HepG2 (cell line): Measurements from ENCODE around the gene ALDH2. TPM values are rescaled to one million over a fixed set of nuclear protein-coding genes. Genes with fewer than 3 reads are reported as not detected.

Experiments
- ATAC-seq: fragments of 200-7000 bp; cut with Tn5 transposase; 3 replicates; pipeline ENCODE4 v1.9.1; 2020; ENCODE audit warnings: mild to moderate bottlenecking, moderate library complexity
- BruUV-seq: library from RNA; stranded (reverse); fragments of 400-500 nt; replicated peaks from 2 replicates; lab custom pipeline; 2021; lab: Mats Ljungman, UMichigan
- CTCF ChIA-PET: fragments of 300-600 bp; formaldehyde crosslinking; extraction: SDS; loops from one replicate; lab custom pipeline; 2021; ENCODE audit warnings: low total read pairs, inconsistent platforms, low intra/inter-chr PET ratio; lab: Yijun Ruan, JAX
- POLR2A ChIA-PET: fragments of 350-600 bp; sonication (Branson Sonifier 250); formaldehyde crosslinking; loops from one replicate; lab custom pipeline; 2020; ENCODE audit warnings: antibody characterized with exemption, inconsistent platforms; lab: Yijun Ruan, JAX
- DNase-seq: peaks from one replicate; pipeline ENCODE4 v3.0.0-alpha.2; 2015; ENCODE audit warnings: low spot score
- FAIRE-seq: peaks from 3 replicates; lab custom pipeline; 2011; peaks lifted over from hg19 to GRCh38; lab: Jason Lieb, UNC
- H2AFZ ChIP-seq: one replicate; pipeline ENCODE4 v1.6.1; 2011; ENCODE audit warnings: low read length, inconsistent platforms
- H3K27ac ChIP-seq: fragments of 300-600 bp; 3 replicates; pipeline ENCODE4 v1.8.0; 2011; ENCODE audit warnings: mixed run types, mild to moderate bottlenecking, mixed read lengths, low read length, inconsistent platforms; ENCODE audit not compliant: insufficient read depth; ENCODE audit errors: extremely low read length
- H3K27me3 ChIP-seq, 2 experiments: fragments of 200-600 bp in 1 of 2; 2 replicates in 1 of 2; 3 replicates in 1 of 2; pipeline versions ENCODE4 v1.6.0 to v1.8.0; 2011; ENCODE audit warnings: low read length in 2 of 2, mild to moderate bottlenecking in 2 of 2, moderate library complexity in 2 of 2, inconsistent platforms in 1 of 2; ENCODE audit not compliant: insufficient read depth in 2 of 2, control insufficient read depth in 1 of 2
- H3K36me3 ChIP-seq, 2 experiments: fragments of 200-600 bp in 1 of 2; replicated peaks in 1 of 2; 2 replicates in 1 of 2; 3 replicates in 1 of 2; pipeline versions ENCODE4 v1.5.1 to v1.8.0; 2011; ENCODE audit warnings: low read length in 2 of 2, inconsistent platforms in 1 of 2; ENCODE audit not compliant: insufficient read depth in 2 of 2, control insufficient read depth in 1 of 2
- H3K4me1 ChIP-seq: 2 replicates; pipeline ENCODE4 v1.5.1; 2012; ENCODE audit warnings: low read length, inconsistent platforms; ENCODE audit not compliant: insufficient read depth
- H3K4me2 ChIP-seq: 2 replicates; pipeline ENCODE4 v1.6.0; 2011; ENCODE audit warnings: low read depth, low read length, inconsistent platforms
- H3K4me3 ChIP-seq, 3 experiments: fragments of 200-600 bp in 1 of 3; sonication (generic), shearing (Covaris generic) in 1 of 3; replicated peaks in 1 of 3; 2 replicates each; pipeline ENCODE4 v1.5.1; 2011 to 2016; ENCODE audit warnings: low read length in 3 of 3, inconsistent platforms in 2 of 3, low read depth in 2 of 3, mild to moderate bottlenecking in 2 of 3, control low read depth in 1 of 3, mixed read lengths in 1 of 3; ENCODE audit not compliant: insufficient read depth in 1 of 3
- H3K79me2 ChIP-seq: one replicate; pipeline ENCODE4 v1.6.1; 2011; ENCODE audit warnings: low read length, inconsistent platforms; ENCODE audit not compliant: insufficient read depth
- H3K9ac ChIP-seq: 2 replicates; pipeline ENCODE4 v1.6.0; 2011; ENCODE audit warnings: mild to moderate bottlenecking, low read depth, low read length, inconsistent platforms; ENCODE audit not compliant: insufficient read depth
- H3K9me3 ChIP-seq: 2 replicates; pipeline ENCODE4 v1.5.1; 2012; ENCODE audit warnings: mild to moderate bottlenecking, low read length
- H4K20me1 ChIP-seq: 2 replicates; pipeline ENCODE4 v1.6.0; 2011; ENCODE audit warnings: inconsistent platforms, mild to moderate bottlenecking, low read length, moderate library complexity; ENCODE audit not compliant: insufficient read depth
- FOXK1 ChIP-seq: sonication (generic); formaldehyde crosslinking; IDR thresholded peaks from 2 replicates; pipeline ENCODE4 v1.4.0; 2020; ENCODE audit warnings: low read depth, missing genetic modification reagents, borderline replicate concordance
- FOXP1 ChIP-seq, 2 experiments: fragments of 450-650 bp in 1 of 2; IDR thresholded peaks; 2 replicates each; pipeline ENCODE4 v1.6.1; 2017 to 2018; ENCODE audit warnings: antibody characterized with exemption in 1 of 2
- GPN1 ChIP-seq: sonication (generic); formaldehyde crosslinking; IDR thresholded peaks from 2 replicates; pipeline ENCODE4 v1.5.1; 2020; ENCODE audit warnings: missing genetic modification reagents, borderline replicate concordance
- NR2C2 ChIP-seq: sonication (generic); formaldehyde crosslinking; IDR thresholded peaks from 2 replicates; pipeline ENCODE4 v1.4.0; 2020; ENCODE audit warnings: missing genetic modification reagents, mild to moderate bottlenecking, moderate library complexity, borderline replicate concordance
- SNAPC2 ChIP-seq: sonication (generic); formaldehyde crosslinking; IDR thresholded peaks from 2 replicates; pipeline ENCODE4 v1.8.1; 2022; ENCODE audit warnings: mild to moderate bottlenecking, missing genetic modification reagents
- XBP1 ChIP-seq: sonication (generic); formaldehyde crosslinking; IDR thresholded peaks from 2 replicates; pipeline ENCODE4 v1.5.0; 2020; ENCODE audit warnings: missing genetic modification reagents
- WGBS: methylation state at CpG from one replicate; pipeline ENCODE4 v1.1.6; 2017; ENCODE audit warnings: low lambda C conversion rate; 5-methylcytosine and 5-hydroxymethylcytosine counted together
- in situ Hi-C: cut with HindIII; loops from 2 replicates; pipeline ENCODE4 v1.10.0; 2017; ENCODE audit warnings: low pct_unique_long_range_greater_than_20kb; ENCODE audit not compliant: extremely low pct_ligation_motif_present
- intact Hi-C: fragments of 100-400 bp; cut with micrococcal nuclease; formaldehyde crosslinking; loops from one replicate; pipeline ENCODE4 v1.10.0; 2022; ENCODE audit not compliant: unreplicated experiment
- polyA plus RNA-seq, 8 experiments: library from polyadenylated mRNA; depleted of rRNA in 3 of 8; stranded (reverse) in 7 of 8; unstranded in 1 of 8; fragments of >200 nt; fragmentation: Illumina TruSeq in 4 of 8; extraction: Trizol in 4 of 8; gene quantifications; 2 replicates each; pipeline versions ENCODE4 v1.2.1 to v1.2.3, GENCODE V29; 2011 to 2016; ENCODE audit warnings: low read depth in 4 of 8, missing spikeins in 1 of 8, mixed read lengths in 1 of 8; ENCODE audit not compliant: insufficient read depth in 1 of 8
- total RNA-seq, 5 experiments: library from RNA; depleted of rRNA; stranded (reverse); fragments of >200 nt; fragmentation: Illumina TruSeq; extraction: Trizol; gene quantifications; 2 replicates each; pipeline ENCODE4 v1.2.3, GENCODE V29; 2016; ENCODE audit warnings: low read depth in 1 of 5
- TF ChIP-seq, protein P1 (sequence below): sonication (generic); formaldehyde crosslinking; conservative IDR thresholded peaks from 2 replicates; pipeline ENCODE4 v1.8.0; 2022; ENCODE audit warnings: mild to moderate bottlenecking, moderate library complexity, missing genetic modification reagents
- TF ChIP-seq, protein P2 (sequence below): sonication (generic); formaldehyde crosslinking; IDR thresholded peaks from 2 replicates; pipeline ENCODE4 v1.4.0; 2020; ENCODE audit warnings: missing genetic modification reagents
- TF ChIP-seq, protein P3 (sequence below): IDR thresholded peaks from 2 replicates; pipeline ENCODE4 v1.6.1; 2016; ENCODE audit warnings: mild to moderate bottlenecking

Gene ALDH2
- total and polyA plus RNA-seq, 2 of the 13 experiments (the other 11 are each of a cell fraction or from before 2014, with no cell fraction given): 78.8 to 103 TPM

DNA sequence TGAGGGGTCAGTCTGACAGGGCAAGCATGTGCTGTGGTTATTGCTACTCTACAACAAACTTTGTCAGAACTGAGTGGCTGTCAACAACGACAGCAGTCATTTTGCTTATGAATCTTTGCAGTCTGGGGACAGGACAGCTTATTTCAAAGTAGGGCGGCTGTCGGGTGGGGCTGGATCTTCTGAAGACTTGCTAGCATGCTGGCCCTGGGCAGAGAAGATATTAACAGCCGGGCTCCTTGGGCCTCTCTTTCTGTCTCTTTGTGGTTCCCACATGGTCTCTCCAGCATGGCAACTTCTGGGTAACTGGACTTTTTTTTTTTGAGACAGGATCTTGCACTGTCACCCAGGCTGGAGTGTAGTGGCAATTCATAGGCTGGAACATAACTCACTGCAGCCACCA is 33.9 kb upstream of the ALDH2 start:
- no peak overlapping the region for H3K4me2 ChIP-seq
- no peaks in the 10 kb centered on the region for H3K27me3 ChIP-seq
- DNase-seq: no peak
- in situ Hi-C loops: no loop called here
- H4K20me1 ChIP-seq: no peaks in the 10 kb centered on the region
- no peak overlapping the region for H3K4me3 ChIP-seq
- no peak for ATAC-seq
- no peak overlapping the region for H3K9ac ChIP-seq
- H3K9me3 ChIP-seq: no peaks in the 10 kb centered on the region
- 93% methylated on average over 4 of the region's 4 CpGs for WGBS
- BruUV-seq: no TSS peak
- H3K36me3 ChIP-seq: peaks cover 9 to 31% of the 10 kb centered on the region in 2 experiments
- H3K4me1 ChIP-seq: no peaks in the 10 kb centered on the region
- CTCF ChIA-PET: no interaction called here
- H3K79me2 ChIP-seq: no peaks in the 10 kb centered on the region
- intact Hi-C loops: no loop called here
- H2AFZ ChIP-seq: no peak overlapping the region
- POLR2A ChIA-PET: interaction anchor here (0.6 kb wide), 1 partner anchor 253 kb away, joined by 4 read pairs; no protein-coding TSS in a partner anchor
- no peak for FAIRE-seq
- no peak overlapping the region for H3K27ac ChIP-seq
- no peak for TF ChIP-seq XBP1 (CRISPR knock-in tag)
- TF ChIP-seq, protein P1, sequence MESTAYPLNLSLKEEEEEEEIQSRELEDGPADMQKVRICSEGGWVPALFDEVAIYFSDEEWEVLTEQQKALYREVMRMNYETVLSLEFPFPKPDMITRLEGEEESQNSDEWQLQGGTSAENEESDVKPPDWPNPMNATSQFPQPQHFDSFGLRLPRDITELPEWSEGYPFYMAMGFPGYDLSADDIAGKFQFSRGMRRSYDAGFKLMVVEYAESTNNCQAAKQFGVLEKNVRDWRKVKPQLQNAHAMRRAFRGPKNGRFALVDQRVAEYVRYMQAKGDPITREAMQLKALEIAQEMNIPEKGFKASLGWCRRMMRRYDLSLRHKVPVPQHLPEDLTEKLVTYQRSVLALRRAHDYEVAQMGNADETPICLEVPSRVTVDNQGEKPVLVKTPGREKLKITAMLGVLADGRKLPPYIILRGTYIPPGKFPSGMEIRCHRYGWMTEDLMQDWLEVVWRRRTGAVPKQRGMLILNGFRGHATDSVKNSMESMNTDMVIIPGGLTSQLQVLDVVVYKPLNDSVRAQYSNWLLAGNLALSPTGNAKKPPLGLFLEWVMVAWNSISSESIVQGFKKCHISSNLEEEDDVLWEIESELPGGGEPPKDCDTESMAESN: no peak
- TF ChIP-seq, protein P2, sequence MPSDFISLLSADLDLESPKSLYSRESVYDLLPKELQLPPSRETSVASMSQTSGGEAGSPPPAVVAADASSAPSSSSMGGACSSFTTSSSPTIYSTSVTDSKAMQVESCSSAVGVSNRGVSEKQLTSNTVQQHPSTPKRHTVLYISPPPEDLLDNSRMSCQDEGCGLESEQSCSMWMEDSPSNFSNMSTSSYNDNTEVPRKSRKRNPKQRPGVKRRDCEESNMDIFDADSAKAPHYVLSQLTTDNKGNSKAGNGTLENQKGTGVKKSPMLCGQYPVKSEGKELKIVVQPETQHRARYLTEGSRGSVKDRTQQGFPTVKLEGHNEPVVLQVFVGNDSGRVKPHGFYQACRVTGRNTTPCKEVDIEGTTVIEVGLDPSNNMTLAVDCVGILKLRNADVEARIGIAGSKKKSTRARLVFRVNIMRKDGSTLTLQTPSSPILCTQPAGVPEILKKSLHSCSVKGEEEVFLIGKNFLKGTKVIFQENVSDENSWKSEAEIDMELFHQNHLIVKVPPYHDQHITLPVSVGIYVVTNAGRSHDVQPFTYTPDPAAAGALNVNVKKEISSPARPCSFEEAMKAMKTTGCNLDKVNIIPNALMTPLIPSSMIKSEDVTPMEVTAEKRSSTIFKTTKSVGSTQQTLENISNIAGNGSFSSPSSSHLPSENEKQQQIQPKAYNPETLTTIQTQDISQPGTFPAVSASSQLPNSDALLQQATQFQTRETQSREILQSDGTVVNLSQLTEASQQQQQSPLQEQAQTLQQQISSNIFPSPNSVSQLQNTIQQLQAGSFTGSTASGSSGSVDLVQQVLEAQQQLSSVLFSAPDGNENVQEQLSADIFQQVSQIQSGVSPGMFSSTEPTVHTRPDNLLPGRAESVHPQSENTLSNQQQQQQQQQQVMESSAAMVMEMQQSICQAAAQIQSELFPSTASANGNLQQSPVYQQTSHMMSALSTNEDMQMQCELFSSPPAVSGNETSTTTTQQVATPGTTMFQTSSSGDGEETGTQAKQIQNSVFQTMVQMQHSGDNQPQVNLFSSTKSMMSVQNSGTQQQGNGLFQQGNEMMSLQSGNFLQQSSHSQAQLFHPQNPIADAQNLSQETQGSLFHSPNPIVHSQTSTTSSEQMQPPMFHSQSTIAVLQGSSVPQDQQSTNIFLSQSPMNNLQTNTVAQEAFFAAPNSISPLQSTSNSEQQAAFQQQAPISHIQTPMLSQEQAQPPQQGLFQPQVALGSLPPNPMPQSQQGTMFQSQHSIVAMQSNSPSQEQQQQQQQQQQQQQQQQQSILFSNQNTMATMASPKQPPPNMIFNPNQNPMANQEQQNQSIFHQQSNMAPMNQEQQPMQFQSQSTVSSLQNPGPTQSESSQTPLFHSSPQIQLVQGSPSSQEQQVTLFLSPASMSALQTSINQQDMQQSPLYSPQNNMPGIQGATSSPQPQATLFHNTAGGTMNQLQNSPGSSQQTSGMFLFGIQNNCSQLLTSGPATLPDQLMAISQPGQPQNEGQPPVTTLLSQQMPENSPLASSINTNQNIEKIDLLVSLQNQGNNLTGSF (CRISPR knock-in tag): no peak
- TF ChIP-seq SNAPC2 (CRISPR knock-in tag): no peak
- no peak for TF ChIP-seq FOXP1 (IDR thresholded peaks at IDR 0.05)
- no peak for TF ChIP-seq FOXP1 (CRISPR knock-in tag; IDR thresholded peaks at IDR 0.05)
- TF ChIP-seq GPN1 (CRISPR knock-in tag): no peak
- no peak for TF ChIP-seq NR2C2
- TF ChIP-seq, protein P3, sequence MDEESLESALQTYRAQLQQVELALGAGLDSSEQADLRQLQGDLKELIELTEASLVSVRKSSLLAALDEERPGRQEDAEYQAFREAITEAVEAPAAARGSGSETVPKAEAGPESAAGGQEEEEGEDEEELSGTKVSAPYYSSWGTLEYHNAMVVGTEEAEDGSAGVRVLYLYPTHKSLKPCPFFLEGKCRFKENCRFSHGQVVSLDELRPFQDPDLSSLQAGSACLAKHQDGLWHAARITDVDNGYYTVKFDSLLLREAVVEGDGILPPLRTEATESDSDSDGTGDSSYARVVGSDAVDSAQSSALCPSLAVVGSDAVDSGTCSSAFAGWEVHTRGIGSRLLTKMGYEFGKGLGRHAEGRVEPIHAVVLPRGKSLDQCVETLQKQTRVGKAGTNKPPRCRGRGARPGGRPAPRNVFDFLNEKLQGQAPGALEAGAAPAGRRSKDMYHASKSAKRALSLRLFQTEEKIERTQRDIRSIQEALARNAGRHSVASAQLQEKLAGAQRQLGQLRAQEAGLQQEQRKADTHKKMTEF: no peak
- no peak for TF ChIP-seq FOXK1 (CRISPR knock-in tag)
